NCI-H345 treated with DMSO at 0.1 percent for 48 hours (cell line): ENCODE measurements around the gene PNPLA5.
A peak's percentile ranks its signal among the peaks of the same experiment; 100 is the strongest.

Experiments used
- DNase-seq: peaks from one replicate; lab custom pipeline; 2025; ENCODE audit not compliant: unreplicated experiment; lab: John Stamatoyannopoulos, UW

Gene PNPLA5

GRCh38 chr22:43840431-43840830 lies 51.4 kb downstream of the PNPLA5 start:
- DNase-seq = no peak

DNA sequence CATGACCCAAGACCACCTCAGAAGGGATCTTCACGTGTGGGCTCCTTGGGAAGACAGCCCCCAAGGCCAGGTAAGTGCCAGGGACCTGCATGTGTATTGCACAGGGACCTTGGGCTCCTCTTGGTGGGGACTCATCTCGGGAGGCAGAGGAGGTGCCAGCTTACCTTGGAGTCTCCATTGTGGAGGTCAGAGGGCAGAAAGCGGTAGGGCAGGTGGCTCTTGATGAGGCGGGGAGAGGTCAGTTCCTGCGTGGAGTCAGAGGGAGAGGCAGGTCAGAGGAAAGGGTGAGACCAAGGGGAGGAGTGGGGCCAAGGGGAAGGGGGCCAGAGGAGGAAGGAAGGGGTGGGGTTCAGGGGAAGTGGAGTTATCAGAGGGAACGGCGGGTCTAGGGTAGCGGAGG lies 52.0 kb downstream of the PNPLA5 start:
- no peak for DNase-seq

DNA sequence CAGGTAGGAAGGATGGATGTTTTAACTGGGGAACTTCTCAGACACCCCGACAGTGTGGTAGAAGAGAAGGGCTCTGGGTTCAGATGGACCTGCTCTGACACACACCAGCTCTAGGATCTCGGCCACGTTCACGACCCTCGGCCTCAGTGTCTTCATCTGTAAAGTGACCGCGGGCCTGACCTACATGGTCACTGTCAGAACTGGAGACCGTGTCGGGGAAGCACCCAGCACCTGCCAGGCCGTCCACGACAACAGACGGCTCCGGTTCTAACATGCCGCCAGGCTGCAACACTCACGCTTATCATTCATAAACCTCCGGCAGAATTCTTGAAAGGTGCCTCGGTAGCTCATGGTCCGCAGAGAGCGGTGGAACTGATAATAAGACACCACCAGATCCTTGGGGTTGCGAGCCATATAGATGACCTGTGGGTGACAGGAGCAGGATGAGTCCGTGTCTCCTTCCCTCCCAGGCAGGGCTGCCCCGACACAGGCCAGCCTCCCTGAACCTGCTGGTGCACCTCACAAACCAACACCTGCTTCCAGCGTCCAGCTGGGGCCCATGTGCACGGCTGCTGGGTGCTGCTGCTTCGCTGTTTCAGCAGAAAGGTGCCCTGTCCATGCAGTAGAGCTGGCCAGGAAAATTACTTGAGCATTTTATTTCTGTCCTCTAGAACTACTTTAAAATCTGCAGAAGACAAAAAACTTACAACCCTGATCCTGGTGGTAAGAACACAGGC lies 53.1 kb downstream of the PNPLA5 start:
- no peak for DNase-seq

- DNase-seq = no peak
These were observed 53.7 kb downstream of the PNPLA5 start for GRCh38 chr22:43838161-43838560.

DNA sequence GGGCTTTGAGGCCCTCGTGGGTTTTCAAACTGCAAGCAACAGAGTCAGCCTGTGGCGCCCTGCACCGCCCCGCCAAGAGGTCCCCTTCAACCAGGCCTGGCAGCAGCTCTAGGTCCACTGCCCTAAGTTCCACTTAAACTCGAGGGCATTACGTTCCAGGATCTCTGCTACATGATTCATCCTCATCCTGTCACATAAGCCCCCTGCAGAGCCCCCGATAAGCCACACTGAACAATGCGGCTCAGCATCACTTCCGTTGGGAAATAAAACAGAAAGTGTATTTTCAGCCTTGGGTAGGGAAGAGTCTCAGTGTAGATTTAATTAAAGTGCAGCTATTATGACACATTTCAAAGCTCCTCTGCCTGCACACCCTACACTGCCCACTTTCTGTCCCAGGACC lies 54.1 kb downstream of the PNPLA5 start:
- no peak for DNase-seq

DNA sequence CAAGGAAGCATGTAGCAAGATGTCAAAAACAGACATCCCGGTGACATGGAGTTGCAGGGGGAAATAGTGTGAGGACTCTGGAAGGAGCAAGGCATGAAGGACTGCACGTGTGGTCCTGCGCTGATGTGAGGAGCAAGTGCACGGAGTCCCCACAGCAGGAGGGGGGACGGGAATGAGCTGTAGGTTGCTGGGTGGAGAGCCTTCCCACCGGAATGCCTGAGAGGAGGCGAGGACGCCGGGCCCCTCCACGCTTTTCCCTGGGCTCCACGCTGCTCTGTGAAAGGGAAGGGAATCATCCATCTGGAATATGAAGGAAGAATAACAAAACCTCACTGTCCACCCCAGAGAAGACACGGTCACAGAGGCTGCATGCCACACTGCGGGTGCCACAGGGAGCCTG lies 56.1 kb downstream of the PNPLA5 start:
- no peak for DNase-seq

- no peak for DNase-seq
These were observed 56.6 kb downstream of the PNPLA5 start for GRCh38 chr22:43835166-43835565.

DNA sequence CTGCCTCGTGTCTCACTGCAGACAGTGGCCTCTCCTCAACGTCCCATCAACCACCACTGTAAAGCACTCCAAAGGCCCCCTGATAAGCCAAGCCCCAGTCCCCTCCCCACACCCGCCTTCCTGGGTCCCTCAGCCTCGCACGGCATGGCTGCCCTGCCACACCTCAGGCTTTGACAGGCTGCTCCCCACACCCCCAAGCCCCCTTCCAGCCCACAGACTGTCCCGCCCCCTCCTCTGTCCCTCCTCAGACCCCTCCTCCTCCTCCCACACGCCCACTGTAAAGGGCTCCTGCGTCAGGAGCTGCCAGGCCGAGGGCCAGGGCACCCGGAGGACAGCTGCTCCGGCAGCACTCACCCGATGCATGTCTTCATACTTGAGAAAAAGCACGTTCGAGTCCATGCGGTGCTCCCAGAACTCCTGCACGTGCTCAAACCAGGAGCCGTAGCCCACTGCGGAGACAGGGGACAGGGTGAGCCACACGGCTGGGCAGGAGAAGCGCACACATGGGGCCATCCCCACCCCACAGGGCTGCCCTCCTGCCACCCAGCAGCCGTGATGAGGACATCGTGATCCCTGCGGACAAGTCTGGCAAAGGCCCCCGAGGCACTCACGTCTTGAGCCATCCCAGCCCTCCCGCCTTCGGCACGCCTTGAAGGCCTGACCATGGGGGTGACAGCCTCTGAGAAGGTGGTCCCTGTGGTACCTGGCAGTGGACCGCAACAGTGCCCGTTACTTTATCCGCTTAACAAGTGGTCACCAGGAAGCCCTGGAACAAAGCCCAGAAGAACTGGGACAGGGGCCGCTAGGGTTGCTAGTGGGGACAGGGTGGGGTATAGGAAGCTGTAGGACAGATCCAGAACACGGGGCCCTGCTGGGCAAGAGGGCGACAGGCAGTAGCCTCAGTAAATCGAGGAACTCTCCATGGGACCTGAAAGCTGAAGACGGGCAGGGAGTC lies 58.2 kb downstream of the PNPLA5 start:
- DNase-seq = no peak

DNA sequence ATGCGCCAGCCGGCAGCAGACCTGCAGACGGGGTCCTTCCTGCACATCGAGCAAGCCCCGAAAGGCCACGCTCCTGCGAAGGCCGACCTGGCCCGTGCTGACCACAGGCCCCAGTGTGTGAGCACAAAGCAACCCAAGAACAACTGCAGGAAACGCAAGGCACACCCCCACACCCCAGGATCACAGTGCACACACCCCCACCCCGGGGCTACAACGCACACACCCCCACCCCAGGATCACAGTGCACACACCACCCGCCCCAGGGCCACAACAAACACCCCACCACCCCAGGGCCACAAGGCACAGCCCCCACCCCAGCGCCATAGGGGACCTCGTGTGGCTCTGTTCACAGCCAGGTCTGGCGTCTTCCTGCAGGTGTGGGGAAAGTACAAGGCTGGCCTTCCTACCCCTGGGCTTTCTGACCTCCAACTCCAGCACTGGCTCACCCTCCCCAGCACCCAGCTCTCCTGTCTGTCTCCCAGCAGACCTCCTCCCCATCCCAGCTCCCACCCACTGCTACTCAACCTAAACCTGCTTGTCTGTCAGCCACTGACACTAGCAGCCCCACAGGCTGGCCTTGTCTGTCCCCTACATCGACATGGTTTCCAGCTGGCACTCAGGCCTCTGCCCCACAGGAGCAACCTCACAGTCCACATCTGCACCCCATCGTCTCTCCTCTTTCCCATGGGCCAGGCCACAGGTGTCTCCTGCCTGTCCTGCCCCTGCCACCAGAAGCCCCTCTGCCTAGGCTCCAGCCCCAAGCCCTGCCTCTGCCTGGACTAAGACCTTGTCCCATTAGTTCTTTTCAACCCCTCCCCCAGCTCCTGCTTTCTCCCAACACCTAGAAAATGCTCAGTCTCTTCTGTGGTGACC lies 59.2 kb downstream of the PNPLA5 start:
- DNase-seq = no peak

- DNase-seq = no peak
These were observed 60.0 kb downstream of the PNPLA5 start for GRCh38 chr22:43831561-43832392.

GRCh38 chr22:43830931-43831560 lies 60.8 kb downstream of the PNPLA5 start:
- DNase-seq = no peak

DNA sequence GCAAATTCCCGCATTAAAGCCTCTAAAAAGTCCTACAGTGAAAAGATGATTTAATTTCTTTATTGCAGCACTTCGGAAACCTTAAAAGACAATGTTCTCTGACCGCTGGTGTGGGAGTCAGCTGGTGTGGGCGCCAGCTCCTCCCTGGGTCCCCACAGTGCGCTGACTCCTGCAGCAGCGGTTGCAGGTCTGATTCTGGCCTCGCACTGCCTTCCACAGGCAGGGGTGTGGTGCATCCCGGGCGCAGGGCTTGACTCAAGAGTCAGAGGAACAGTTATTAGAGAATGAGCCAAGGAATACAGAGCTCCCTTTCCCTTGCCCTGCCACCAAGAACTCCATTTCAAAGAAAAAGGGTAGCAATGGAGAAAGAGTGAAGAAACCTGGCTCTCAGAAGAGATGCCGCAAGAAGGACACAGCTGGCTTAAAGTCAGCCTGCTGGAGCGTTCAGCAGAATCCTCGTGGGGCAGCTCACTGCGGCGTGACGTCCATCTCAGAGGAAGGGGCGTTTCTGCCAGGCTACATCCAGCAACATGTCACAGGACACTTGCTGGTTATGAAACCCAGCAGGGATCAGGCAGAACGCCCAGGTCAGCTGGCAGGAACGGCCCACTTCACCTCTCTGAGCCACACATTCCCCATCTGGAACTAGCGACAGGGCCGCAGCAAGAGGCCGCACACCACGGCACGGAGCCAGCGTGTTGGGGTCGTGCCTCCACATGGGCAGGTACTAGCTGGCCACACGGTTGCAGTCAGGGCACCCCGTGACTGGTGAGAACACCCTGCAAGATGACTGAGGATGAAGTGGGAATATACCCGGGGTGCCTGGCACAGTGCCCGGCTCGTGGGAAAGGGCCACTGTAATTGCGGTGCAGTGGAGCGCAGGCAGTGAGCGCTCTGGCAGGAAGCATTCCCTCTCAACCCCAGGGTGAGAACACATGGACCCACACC lies 61.6 kb downstream of the PNPLA5 start:
- DNase-seq = peak; percentile 1
